NOMO-1 (cell line): Measurements from ENCODE around the gene LSS.

ENCODE experiments used
- DNase-seq, 2 experiments: peaks; one replicate each; lab custom pipeline; 2025; ENCODE audit not compliant: unreplicated experiment in 2 of 2; lab: John Stamatoyannopoulos, UW

LSS gene

GRCh38 chr21:46228345-46229051, at the start of gene LSS:
TSS of gene LSS (minus strand) at chr21:46228774. CDS start at chr21:46228745, 29 bp downstream.
- DNase-seq, result peak; percentile 92 to 97

DNA sequence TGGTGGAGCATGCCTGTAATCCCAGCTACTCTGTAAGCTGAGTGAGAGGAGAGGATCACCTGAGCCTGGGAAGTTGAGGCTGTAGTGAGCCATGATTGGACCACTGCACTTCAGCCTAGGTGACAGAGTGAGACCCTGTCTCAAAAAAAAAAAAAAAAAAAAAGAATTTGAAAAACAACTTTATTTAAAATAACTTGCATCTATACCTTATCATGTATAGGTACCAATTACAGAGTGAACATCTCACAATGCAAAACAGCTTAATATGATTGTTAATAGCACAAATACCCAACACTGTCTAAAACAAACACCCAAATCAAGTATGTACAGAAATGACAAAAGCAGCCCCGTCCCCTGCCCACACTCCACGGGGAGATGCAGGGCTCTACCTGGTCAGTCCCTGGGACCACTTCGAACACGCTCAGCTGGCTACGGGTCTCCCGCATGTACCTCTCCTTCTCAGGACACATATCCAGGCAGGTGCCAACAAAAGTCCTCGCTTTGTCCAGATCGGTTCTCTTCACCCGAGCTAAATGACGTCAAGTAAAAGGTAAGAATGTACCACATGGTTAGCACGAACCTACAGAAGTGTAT, 46.3 kb upstream of the LSS start:
- no peak for DNase-seq

DNA sequence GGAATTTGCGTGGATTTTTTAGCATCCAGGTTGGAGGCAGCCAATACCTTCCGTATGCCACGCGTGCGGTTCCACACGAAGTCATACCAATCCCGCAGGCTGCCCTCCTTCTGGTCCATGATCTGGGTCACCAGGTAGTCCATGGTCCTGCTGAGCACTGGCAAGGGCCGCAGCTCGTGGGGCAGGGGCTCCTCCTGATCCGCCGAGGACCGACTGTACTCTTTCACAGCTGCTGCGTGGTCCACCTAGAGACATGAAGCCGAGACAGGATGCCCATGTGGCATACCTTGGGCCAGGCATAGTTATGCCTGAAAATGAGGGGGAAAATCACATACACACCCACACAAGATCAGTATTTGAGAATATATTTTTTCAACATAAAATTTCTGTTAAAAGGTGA, 44.8 kb upstream of the LSS start:
- DNase-seq, result no peak

GRCh38 chr21:46269466-46269865, 40.9 kb upstream of the LSS start:
- DNase-seq, result no peak

DNA sequence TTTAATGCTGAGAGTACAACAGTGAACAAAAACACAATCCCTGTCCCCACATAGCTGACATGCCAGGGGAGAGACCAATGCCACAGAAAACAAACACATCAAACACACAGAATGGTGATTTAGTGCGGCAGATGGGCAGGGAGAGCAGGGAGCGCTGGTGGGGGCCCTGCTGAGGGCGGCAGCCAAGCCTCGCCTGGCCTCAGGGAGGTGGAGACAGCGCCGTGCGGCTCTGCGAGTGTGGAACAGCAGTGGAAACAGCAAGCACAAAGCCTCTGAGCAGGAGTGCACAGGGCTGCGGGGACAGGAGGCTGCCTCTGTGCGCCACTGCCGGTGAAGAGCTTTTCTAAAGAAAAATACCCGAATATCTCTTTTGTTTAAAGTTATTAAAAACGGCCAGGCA, 39.8 kb upstream of the LSS start:
- DNase-seq, result no peak

- no peak for DNase-seq
Measured at GRCh38 chr21:46266946-46267345, 38.4 kb upstream of the LSS start.

- no peak for DNase-seq
Measured at GRCh38 chr21:46265736-46266525, 37.4 kb upstream of the LSS start.

- DNase-seq, result no peak
Measured at GRCh38 chr21:46264690-46265144, 36.1 kb upstream of the LSS start.

- no peak for DNase-seq
Measured at GRCh38 chr21:46264046-46264689, 35.6 kb upstream of the LSS start.

GRCh38 chr21:46256501-46256994, 28.0 kb upstream of the LSS start:
- no peak for DNase-seq

- no peak for DNase-seq
Measured at GRCh38 chr21:46255758-46256337, 27.3 kb upstream of the LSS start.

GRCh38 chr21:46255166-46255565, 26.6 kb upstream of the LSS start:
- DNase-seq, result no peak

GRCh38 chr21:46254208-46254975, 25.8 kb upstream of the LSS start:
- no peak for DNase-seq

GRCh38 chr21:46253610-46254124, 25.1 kb upstream of the LSS start:
- DNase-seq, result no peak

GRCh38 chr21:46252840-46253239, 24.3 kb upstream of the LSS start:
- DNase-seq, result no peak

DNA sequence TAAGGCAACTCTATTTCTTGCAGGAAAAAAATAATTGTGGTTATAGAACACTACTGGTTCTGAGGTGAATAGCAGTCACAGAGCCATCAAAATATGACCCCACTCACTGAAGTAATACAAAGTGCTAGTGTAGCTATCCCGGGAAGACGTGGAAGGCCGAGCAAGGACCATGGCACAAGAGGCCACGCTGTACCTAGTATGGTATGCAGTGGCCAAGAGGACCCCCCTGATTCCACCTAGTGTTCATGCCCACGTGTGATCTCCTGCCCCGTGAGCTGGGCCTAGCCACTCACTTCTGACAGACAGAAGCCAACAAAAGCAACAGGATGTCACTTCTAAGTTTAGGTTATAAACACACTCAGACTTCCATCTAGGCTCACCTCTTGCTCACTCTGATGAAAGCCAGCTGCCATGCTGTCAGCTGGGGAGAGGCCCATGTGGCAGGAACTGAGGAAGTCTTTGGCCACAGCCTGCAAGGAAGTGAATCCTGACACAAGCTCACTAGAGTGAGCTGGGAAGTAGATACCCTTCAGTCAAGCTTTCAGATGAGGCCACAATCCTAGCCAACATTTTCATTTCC, 21.7 kb upstream of the LSS start:
- DNase-seq, result peak in 1 of 2 experiments; percentile 2

GRCh38 chr21:46248827-46249226, 20.3 kb upstream of the LSS start:
- DNase-seq, result no peak

- DNase-seq, result no peak
Measured at GRCh38 chr21:46248422-46248782, 19.8 kb upstream of the LSS start.

DNA sequence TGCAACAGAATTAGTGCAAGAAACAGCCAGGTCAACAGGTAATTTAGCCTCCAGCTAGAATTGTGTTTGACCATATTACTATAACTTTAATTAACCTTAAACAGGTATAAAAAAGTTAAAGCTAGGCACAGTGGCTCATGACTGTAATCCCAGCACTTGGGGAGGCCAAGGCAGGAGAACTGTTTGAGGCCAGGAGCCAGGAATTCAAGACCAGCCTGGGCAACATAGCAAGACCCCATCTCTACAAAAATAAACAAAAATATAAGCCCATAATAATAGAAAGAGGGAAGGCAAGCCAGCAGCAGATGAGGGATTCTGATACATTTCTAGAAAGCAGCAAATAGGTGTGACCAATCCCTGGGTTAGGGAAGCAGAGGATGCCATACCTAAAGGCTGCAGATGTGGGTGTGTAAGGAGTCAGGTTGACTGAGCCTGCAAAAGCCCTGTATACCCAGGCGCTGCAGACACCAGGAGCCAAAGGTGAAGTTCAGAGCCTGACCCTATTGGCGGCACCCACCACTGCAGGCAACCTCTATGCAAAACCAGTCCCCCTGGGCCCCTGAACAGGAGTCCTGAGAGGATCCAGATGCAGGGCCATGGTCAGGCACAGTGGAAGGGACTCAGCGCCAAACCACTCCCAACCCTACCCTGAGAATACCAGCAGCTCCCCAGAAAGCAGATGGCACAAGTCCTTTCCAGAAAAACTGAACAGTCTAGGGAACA, 19.3 kb upstream of the LSS start:
- no peak for DNase-seq
